ENCODE results near the gene KIAA0408.

KIAA0408 gene

GRCh38 chr6:127456465-127456864, 2.7 kb downstream of the KIAA0408 start:
- no peak overlapping the region for H3K27ac ChIP-seq
- TF ChIP-seq ZFX (IDR thresholded peaks at IDR 0.05; ENCODE audit: borderline replicate concordance), result no peak
- TF ChIP-seq CTCF (IDR thresholded peaks at IDR 0.05), result no peak

- TF ChIP-seq ZFX (IDR thresholded peaks at IDR 0.05; ENCODE audit: borderline replicate concordance) (no peak), CTCF (IDR thresholded peaks at IDR 0.05) (no peak)
- H3K27ac ChIP-seq, result no peak overlapping the region
Observed at GRCh38 chr6:127453845-127454619, 5.2 kb downstream of the KIAA0408 start.

GRCh38 chr6:127452803-127453202, 6.4 kb downstream of the KIAA0408 start:
- TF ChIP-seq ZFX (IDR thresholded peaks at IDR 0.05; ENCODE audit: borderline replicate concordance) (no peak), CTCF (IDR thresholded peaks at IDR 0.05) (no peak)
- no peak overlapping the region for H3K27ac ChIP-seq

- TF ChIP-seq CTCF (IDR thresholded peaks at IDR 0.05), result no peak
- no peak for TF ChIP-seq ZFX (IDR thresholded peaks at IDR 0.05; ENCODE audit: borderline replicate concordance)
- no peak overlapping the region for H3K27ac ChIP-seq
Observed at GRCh38 chr6:127451388-127451787, 7.8 kb downstream of the KIAA0408 start.

- TF ChIP-seq CTCF (IDR thresholded peaks at IDR 0.05) (no peak), ZFX (IDR thresholded peaks at IDR 0.05; ENCODE audit: borderline replicate concordance) (no peak)
Observed at GRCh38 chr6:127447780-127448179, 11.4 kb downstream of the KIAA0408 start.

GRCh38 chr6:127446356-127446755, 12.8 kb downstream of the KIAA0408 start:
- TF ChIP-seq ZFX (IDR thresholded peaks at IDR 0.05; ENCODE audit: borderline replicate concordance) (no peak), CTCF (IDR thresholded peaks at IDR 0.05) (no peak)
- H3K27ac ChIP-seq, result no peak overlapping the region

More at GRCh38 chr6:127447780-127448179, 11.4 kb downstream of the KIAA0408 start:
- no peak overlapping the region for H3K27ac ChIP-seq

GRCh38 chr6:127441881-127442280, 17.3 kb downstream of the KIAA0408 start:
- no peak for TF ChIP-seq ZFX (IDR thresholded peaks at IDR 0.05; ENCODE audit: borderline replicate concordance)
- TF ChIP-seq CTCF (IDR thresholded peaks at IDR 0.05), result no peak
- H3K27ac ChIP-seq, result no peak overlapping the region

All from 22Rv1 (cell line).